ENCODE data around the gene COPZ1. TPM values are rescaled to one million over a fixed set of nuclear protein-coding genes. Genes with fewer than 3 reads are reported as not detected.

Gene COPZ1
- total and polyA plus RNA-seq, 2 donors (not counting 3 experiments of a cell fraction or from before 2014, with no cell fraction given), result 143 to 174 TPM

- intact Hi-C loops (cut with micrococcal nuclease), result no loop called here
- dilution Hi-C loops (cut with MboI; ENCODE audit: extremely low pct_ligation_motif_present, low sequenced_read_pairs), result no loop called here
- Histone ChIP-seq H2AFZ (ENCODE audit: low read depth, low read length) (no peak within 1 kb of the TSS), H3K9me1 (replicated peaks; ENCODE audit: control insufficient read depth, extremely low read depth, insufficient read depth, low read length) (no peaks in the 10 kb centered on the region), H3K79me2 (ENCODE audit: control insufficient read depth, insufficient read depth, low read length) (no peaks in the 10 kb centered on the region), H3K36me3 (ENCODE audit: control insufficient read depth in 2 of 2, extremely low read depth in 1 of 2, insufficient read depth in 2 of 2, low read length in 2 of 2) (no peaks in the 10 kb centered on the region), H3K4me2 (ENCODE audit: insufficient read depth, low read length) (no peak within 1 kb of the TSS), H3K4me3 (replicated peaks in 1 of 3; ENCODE audit: insufficient read depth in 1 of 3, low read depth in 1 of 3, low read length in 3 of 3) (no peak within 1 kb of the TSS), H3K9me3 (replicated peaks; ENCODE audit: control insufficient read depth, insufficient read depth, low read length) (no peaks in the 10 kb centered on the region), H3K4me1 (ENCODE audit: control insufficient read depth, extremely low read depth, insufficient read depth, low read length) (no peaks in the 10 kb centered on the region), H3K27me3 (ENCODE audit: control insufficient read depth in 2 of 2, insufficient read depth in 2 of 2, low read length in 2 of 2) (no peaks in the 10 kb centered on the region), H4K20me1 (replicated peaks; ENCODE audit: control insufficient read depth, extremely low read depth, insufficient read depth, low read length) (no peaks in the 10 kb centered on the region), H3K27ac (ENCODE audit: insufficient read depth, low read depth, low read length) (no peak within 1 kb of the TSS), H3K9ac (replicated peaks; ENCODE audit: extremely low read depth, insufficient read depth, low read length) (no peak within 1 kb of the TSS)
- no peak for FAIRE-seq
- DNase-seq (ENCODE audit: low read depth, low spot score), result no peak
- ChIA-PET POLR2A (no interaction called here), CTCF (interaction anchor here (1.2 to 2.1 kb wide), 4 partner anchors 8 to 55 kb away, joined by 4 to 10 read pairs (median 4); no protein-coding TSS in a partner anchor)
- no TSS peak for BruUV-seq (replicated peaks)
- TF ChIP-seq MYC (IDR thresholded peaks at IDR 0.05; ENCODE audit: low read depth, low read length) (no peak), POLR2A (IDR thresholded peaks at IDR 0.05; ENCODE audit: low read depth, low read length) (no peak), FOS (IDR thresholded peaks at IDR 0.05; ENCODE audit: borderline replicate concordance, insufficient read depth, low read length) (no peak), GATA2 (IDR thresholded peaks at IDR 0.05; ENCODE audit: insufficient read depth, insufficient read length, low read depth, low read length) (no peak), EZH2 (IDR thresholded peaks at IDR 0.05; ENCODE audit: borderline replicate concordance, low read depth, low read length, severe bottlenecking) (no peak), MAX (IDR thresholded peaks at IDR 0.05; ENCODE audit: insufficient read depth, insufficient read length) (no peak)
These were observed 59.7 kb downstream of the COPZ1 start, which contains the start of gene ZNF385A for GRCh38 chr12:54384591-54385041. Gene ZNF385A, minus strand, starts transcription at chr12:54384733. Its CDS starts 219 bp downstream, at chr12:54384514.

GRCh38 chr12:54385251-54385914, 60.5 kb downstream of the COPZ1 start:
- Histone ChIP-seq H3K9me1 (replicated peaks; ENCODE audit: control insufficient read depth, extremely low read depth, insufficient read depth, low read length) (no peaks in the 10 kb centered on the region), H3K9ac (replicated peaks; ENCODE audit: extremely low read depth, insufficient read depth, low read length) (no peak overlapping the region), H3K4me1 (ENCODE audit: control insufficient read depth, extremely low read depth, insufficient read depth, low read length) (no peaks in the 10 kb centered on the region), H3K27ac (ENCODE audit: insufficient read depth, low read depth, low read length) (no peak overlapping the region), H3K36me3 (ENCODE audit: control insufficient read depth in 2 of 2, extremely low read depth in 1 of 2, insufficient read depth in 2 of 2, low read length in 2 of 2) (no peaks in the 10 kb centered on the region), H4K20me1 (replicated peaks; ENCODE audit: control insufficient read depth, extremely low read depth, insufficient read depth, low read length) (no peaks in the 10 kb centered on the region), H2AFZ (ENCODE audit: low read depth, low read length) (no peak overlapping the region), H3K27me3 (ENCODE audit: control insufficient read depth in 2 of 2, insufficient read depth in 2 of 2, low read length in 2 of 2) (no peaks in the 10 kb centered on the region), H3K4me3 (replicated peaks in 1 of 3; ENCODE audit: insufficient read depth in 1 of 3, low read depth in 1 of 3, low read length in 3 of 3) (no peak overlapping the region), H3K79me2 (ENCODE audit: control insufficient read depth, insufficient read depth, low read length) (no peaks in the 10 kb centered on the region), H3K9me3 (replicated peaks; ENCODE audit: control insufficient read depth, insufficient read depth, low read length) (no peaks in the 10 kb centered on the region), H3K4me2 (ENCODE audit: insufficient read depth, low read length) (no peak overlapping the region)
- DNase-seq (ENCODE audit: low read depth, low spot score), result no peak
- ChIA-PET POLR2A (no interaction called here), CTCF (interaction anchor here (1.2 to 2.1 kb wide), 4 partner anchors 8 to 54 kb away, joined by 4 to 10 read pairs (median 4); no protein-coding TSS in a partner anchor)
- intact Hi-C loops (cut with micrococcal nuclease) (no loop called here), dilution Hi-C loops (cut with MboI; ENCODE audit: extremely low pct_ligation_motif_present, low sequenced_read_pairs) (no loop called here)
- FAIRE-seq, result no peak
- no TSS peak for BruUV-seq (replicated peaks)
- TF ChIP-seq JUN (IDR thresholded peaks at IDR 0.05; ENCODE audit: borderline replicate concordance, insufficient read depth, insufficient read length, low read depth) (no peak), POLR2AphosphoS5 (IDR thresholded peaks at IDR 0.05; ENCODE audit: insufficient read depth, low read depth, low read length) (no peak), MYC (IDR thresholded peaks at IDR 0.05; ENCODE audit: low read depth, low read length) (no peak)

Data from endothelial cell of umbilical vein (primary cell).